Measurements from ENCODE around the gene TMEM236.

DNA sequence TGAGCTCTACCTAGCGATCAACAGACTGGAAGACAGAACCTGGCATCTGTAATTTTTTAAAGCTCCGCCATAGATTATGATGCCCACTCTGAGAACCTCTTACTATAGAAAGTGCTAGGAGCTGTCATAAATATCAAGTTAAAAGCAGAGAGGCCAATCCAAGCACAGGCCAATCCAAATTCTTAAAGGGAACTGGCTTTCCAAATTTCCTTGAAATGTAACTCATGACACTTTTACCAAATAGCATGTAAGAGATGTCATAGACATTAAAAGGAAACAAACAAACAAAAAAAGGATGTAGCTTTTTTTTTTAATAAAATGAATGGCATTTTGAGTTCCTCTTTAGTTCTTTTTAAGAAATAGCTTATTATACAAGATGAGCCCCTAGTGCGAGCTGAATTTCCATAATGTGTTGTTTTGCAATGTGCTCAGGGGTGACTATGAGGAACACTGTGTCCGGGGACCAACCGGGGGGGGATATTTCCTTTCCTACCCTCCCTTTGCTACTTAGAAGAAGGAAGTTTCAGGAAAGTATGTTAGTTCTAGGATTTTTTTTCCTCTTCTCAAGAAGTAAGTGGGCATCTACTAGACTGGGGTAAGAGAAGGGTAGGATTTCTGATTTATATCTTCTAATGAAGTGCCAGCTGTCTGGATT, 33.4 kb downstream of the TMEM236 start:
- TF ChIP-seq, protein P1, sequence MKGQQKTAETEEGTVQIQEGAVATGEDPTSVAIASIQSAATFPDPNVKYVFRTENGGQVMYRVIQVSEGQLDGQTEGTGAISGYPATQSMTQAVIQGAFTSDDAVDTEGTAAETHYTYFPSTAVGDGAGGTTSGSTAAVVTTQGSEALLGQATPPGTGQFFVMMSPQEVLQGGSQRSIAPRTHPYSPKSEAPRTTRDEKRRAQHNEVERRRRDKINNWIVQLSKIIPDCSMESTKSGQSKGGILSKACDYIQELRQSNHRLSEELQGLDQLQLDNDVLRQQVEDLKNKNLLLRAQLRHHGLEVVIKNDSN (CRISPR knock-in tag; IDR thresholded peaks at IDR 0.05) = no peak
- TF ChIP-seq BRCA1 (IDR thresholded peaks at IDR 0.05) (no peak), BRCA1 (CRISPR knock-in tag; IDR thresholded peaks at IDR 0.05) (no peak)
